GM12878 (cell line): ENCODE data around the gene HMGXB3. TPM values are rescaled to one million over a fixed set of nuclear protein-coding genes. Genes with fewer than 3 reads are reported as not detected.

ENCODE experiments used
- ATAC-seq: fragments of 200-7000 bp; cut with Tn5 transposase; 3 replicates; pipeline ENCODE4 v1.9.1; 2020; ENCODE audit warnings: mild to moderate bottlenecking, moderate library complexity
- BruUV-seq: library from RNA; stranded (reverse); fragments of 400-500 nt; replicated peaks from 2 replicates; lab custom pipeline; 2021; lab: Mats Ljungman, UMichigan
- CTCF ChIA-PET: fragments of 300-600 bp; sonication (Branson Sonifier 250); formaldehyde crosslinking; extraction: SDS; loops from one replicate; lab custom pipeline; 2021; ENCODE audit warnings: inconsistent platforms; lab: Yijun Ruan, JAX
- POLR2A ChIA-PET: fragments of 350-600 bp; formaldehyde crosslinking; extraction: SDS; loops from one replicate; lab custom pipeline; 2021; ENCODE audit warnings: inconsistent platforms; lab: Charles Lee
- RAD21 ChIA-PET: fragments of 300-600 bp; sonication (Branson Sonifier 250); formaldehyde crosslinking; loops from one replicate; lab custom pipeline; 2023; ENCODE audit warnings: antibody characterized with exemption; ENCODE audit not compliant: unreplicated experiment; lab: Charles Lee
- SMC1A ChIA-PET: fragments of 300-600 bp; sonication (Branson Sonifier 250); formaldehyde crosslinking; loops from one replicate; lab custom pipeline; 2023; ENCODE audit not compliant: unreplicated experiment, uncharacterized antibody; lab: Charles Lee
- DNase-seq: peaks from one replicate; pipeline ENCODE4 v3.0.0-alpha.2; 2011; ENCODE audit warnings: low read depth, low spot score
- FAIRE-seq: peaks from 3 replicates; lab custom pipeline; 2011; peaks lifted over from hg19 to GRCh38; lab: Jason Lieb, UNC
- H2AFZ ChIP-seq: 2 replicates; pipeline ENCODE4 v1.6.0; 2011; ENCODE audit warnings: low read depth, low read length, control low read depth; ENCODE audit not compliant: control insufficient read depth
- H3K27ac ChIP-seq: 2 replicates; pipeline ENCODE4 v1.5.1; 2011; ENCODE audit warnings: control low read depth; ENCODE audit not compliant: control insufficient read depth, insufficient read depth
- H3K27me3 ChIP-seq, 2 experiments: replicated peaks in 1 of 2; 2 replicates each; pipeline versions ENCODE4 v1.6.0 to v1.6.1; 2011; ENCODE audit warnings: low read length in 1 of 2; ENCODE audit not compliant: control insufficient read depth in 2 of 2, insufficient read depth in 2 of 2
- H3K36me3 ChIP-seq, 2 experiments: 2 replicates each; pipeline ENCODE4 v1.5.1; 2011; ENCODE audit warnings: low read length in 1 of 2; ENCODE audit not compliant: control insufficient read depth in 2 of 2, insufficient read depth in 2 of 2
- H3K4me1 ChIP-seq: 2 replicates; pipeline ENCODE4 v1.6.1; 2011; ENCODE audit warnings: mild to moderate bottlenecking, low read length, moderate library complexity, mixed read lengths; ENCODE audit not compliant: control insufficient read depth, insufficient read depth
- H3K4me2 ChIP-seq: 2 replicates; pipeline ENCODE4 v1.6.0; 2011; ENCODE audit warnings: control low read depth; ENCODE audit not compliant: control insufficient read depth, insufficient read depth
- H3K4me3 ChIP-seq: fragments of 200-600 bp; sonication (generic); 2 replicates; pipeline ENCODE4 v1.5.1; 2016
- H3K79me2 ChIP-seq: 2 replicates; pipeline ENCODE4 v1.6.0; 2011; ENCODE audit warnings: low read length; ENCODE audit not compliant: control insufficient read depth, insufficient read depth
- H3K9ac ChIP-seq: 2 replicates; pipeline ENCODE4 v1.8.0; 2011; ENCODE audit warnings: low read length, control low read depth, mixed read lengths; ENCODE audit not compliant: control insufficient read depth, insufficient read depth
- H3K9me3 ChIP-seq: replicated peaks from 3 replicates; pipeline ENCODE4 v1.5.1; 2011; ENCODE audit warnings: mild to moderate bottlenecking, low read length; ENCODE audit not compliant: control insufficient read depth, insufficient read depth
- H4K20me1 ChIP-seq: 2 replicates; pipeline ENCODE4 v1.6.0; 2011; ENCODE audit not compliant: control insufficient read depth, insufficient read depth
- HDGF ChIP-seq: fragments of 450-650 bp; IDR thresholded peaks from 2 replicates; pipeline ENCODE4 v1.6.1; 2016; ENCODE audit warnings: antibody characterized with exemption
- MTA2 ChIP-seq: fragments of 450-650 bp; IDR thresholded peaks from 2 replicates; pipeline ENCODE4 v1.6.1; 2016; ENCODE audit warnings: low read depth, mild to moderate bottlenecking, moderate library complexity
- MXI1 ChIP-seq: fragments of 150-350 bp; IDR thresholded peaks from 2 replicates; pipeline ENCODE4 v1.6.1; 2011; ENCODE audit warnings: low read depth, mild to moderate bottlenecking, inconsistent platforms, low read length, improper control_type of control experiment
- PRDM15 ChIP-seq: fragments of 450-650 bp; formaldehyde crosslinking; IDR thresholded peaks from 2 replicates; pipeline ENCODE4 v1.4.0; 2020; ENCODE audit warnings: mild to moderate bottlenecking, moderate library complexity
- SRF ChIP-seq, 2 experiments: IDR thresholded peaks; 2 replicates each; pipeline ENCODE4 v1.6.1; 2011; ENCODE audit warnings: low read depth in 2 of 2, low read length in 2 of 2, mild to moderate bottlenecking in 1 of 2, moderate library complexity in 1 of 2
- TARDBP ChIP-seq: IDR thresholded peaks from 2 replicates; pipeline ENCODE4 v1.6.1; 2016; ENCODE audit warnings: borderline replicate concordance
- ZSCAN29 ChIP-seq: fragments of 450-650 bp; IDR thresholded peaks from 2 replicates; pipeline ENCODE4 v1.6.1; 2017; ENCODE audit warnings: mild to moderate bottlenecking, moderate library complexity
- WGBS: methylation state at CpG from one replicate; pipeline ENCODE4 v1.1.6; 2016; ENCODE audit warnings: low lambda C conversion rate; ENCODE audit not compliant: insufficient replicate concordance, insufficient coverage; ENCODE audit errors: missing lambda C conversion rate; 5-methylcytosine and 5-hydroxymethylcytosine counted together
- in situ Hi-C: fragments of 300-500 bp; cut with MboI; formaldehyde crosslinking; loops from 9 replicates; pipeline ENCODE4 v1.14.3; 2018; ENCODE audit warnings: mixed read lengths
- intact Hi-C: fragments of 100-400 bp; cut with micrococcal nuclease; formaldehyde crosslinking; loops from one replicate; pipeline ENCODE4 v1.14.2; 2022; ENCODE audit not compliant: unreplicated experiment
- polyA plus RNA-seq, 11 experiments: library from polyadenylated mRNA; depleted of rRNA in 4 of 11; unstranded in 6 of 11; stranded (reverse) in 5 of 11; fragments of >200 nt; fragmentation: Nextera tagmentation in 4 of 11; fragmentation: Illumina TruSeq in 1 of 11; extraction: Ambion mirVana in 4 of 11; extraction: Trizol in 1 of 11; gene quantifications; 1 replicate in 1 of 11; 2 replicates in 10 of 11; pipeline versions ENCODE4 v1.2.1 to v1.2.3, GENCODE V29; 2011 to 2016; ENCODE audit warnings: inconsistent platforms in 2 of 11, missing spikeins in 2 of 11, low read depth in 1 of 11
- total RNA-seq, 4 experiments: library from RNA; depleted of rRNA in 3 of 4; stranded (reverse); fragments of >200 nt in 3 of 4; fragmentation: Illumina TruSeq in 1 of 4; extraction: Trizol in 1 of 4; gene quantifications; 2 replicates each; pipeline versions ENCODE4 v1.2.1 to v1.2.3, GENCODE V29; 2013 to 2021
- TF ChIP-seq, protein P1 (sequence below): fragments of 450-650 bp; IDR thresholded peaks from 2 replicates; pipeline ENCODE4 v1.6.1; 2017; ENCODE audit warnings: antibody characterized with exemption, mild to moderate bottlenecking, moderate library complexity

The HMGXB3 gene
- total and polyA plus RNA-seq, 10 of the 15 experiments (the other 5 are each of a cell fraction or from before 2014, with no cell fraction given): 1.00 to 42.2 (median 28.1) TPM

GRCh38 chr5:150065346-150065745 is 64.8 kb downstream of the HMGXB3 start:
- H2AFZ ChIP-seq: no peak overlapping the region
- no peaks in the 10 kb centered on the region; a peak in 1 of 4 replicates for H3K27me3 ChIP-seq
- H3K4me2 ChIP-seq: no peak overlapping the region
- no peak for FAIRE-seq
- H3K9ac ChIP-seq: no peak overlapping the region
- ChIA-PET SMC1A (interaction anchor here (1.1 to 1.6 kb wide), 2 partner anchors 15 to 30 kb away, joined by 3 to 4 read pairs; no protein-coding TSS in a partner anchor), RAD21 (interaction anchor here (0.9 kb wide), 1 partner anchor 10 kb away, joined by 3 read pairs; no protein-coding TSS in a partner anchor), POLR2A (no interaction called here), CTCF (interaction anchor here (1.1 to 3.0 kb wide), 2 partner anchors 10 to 57 kb away, joined by 3 to 12 read pairs; no protein-coding TSS in a partner anchor)
- no peaks in the 10 kb centered on the region for H3K4me1 ChIP-seq
- no peaks in the 10 kb centered on the region for H3K9me3 ChIP-seq
- H3K79me2 ChIP-seq: no peaks in the 10 kb centered on the region
- H3K36me3 ChIP-seq: no peaks in the 10 kb centered on the region
- H3K27ac ChIP-seq: no peak overlapping the region
- intact Hi-C loops (no loop called here), in situ Hi-C loops (no loop called here)
- WGBS: 45% methylated on average over 6 of the region's 6 CpGs
- H4K20me1 ChIP-seq: no peaks in the 10 kb centered on the region
- no peak for TF ChIP-seq TARDBP
- ATAC-seq: no peak
- no peak overlapping the region for H3K4me3 ChIP-seq
- DNase-seq: no peak
- BruUV-seq: no TSS peak

DNA sequence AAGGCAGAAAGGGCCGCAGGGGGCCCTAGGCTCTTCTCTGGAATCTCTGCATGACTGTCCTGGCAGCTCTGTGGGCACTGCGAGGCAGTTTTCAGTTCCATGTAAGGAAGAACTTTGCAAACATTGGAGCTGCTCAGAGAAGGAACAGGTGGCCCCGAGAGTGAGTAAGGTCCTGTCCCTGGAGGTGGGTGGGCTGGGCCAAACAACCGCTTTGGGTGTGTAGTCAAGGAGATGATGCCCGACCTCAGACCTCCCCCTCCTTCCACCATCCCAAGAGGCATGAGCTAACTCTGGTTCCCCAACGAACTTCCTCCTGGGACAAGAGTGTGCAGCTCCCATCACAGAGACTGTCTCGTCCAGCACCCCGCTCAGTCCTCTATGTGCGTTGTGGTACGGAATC is 65.3 kb downstream of the HMGXB3 start:
- Histone ChIP-seq H3K4me3 (no peak overlapping the region), H4K20me1 (no peaks in the 10 kb centered on the region)
- intact Hi-C loops: no loop called here
- DNase-seq: no peak
- TF ChIP-seq, protein P1, sequence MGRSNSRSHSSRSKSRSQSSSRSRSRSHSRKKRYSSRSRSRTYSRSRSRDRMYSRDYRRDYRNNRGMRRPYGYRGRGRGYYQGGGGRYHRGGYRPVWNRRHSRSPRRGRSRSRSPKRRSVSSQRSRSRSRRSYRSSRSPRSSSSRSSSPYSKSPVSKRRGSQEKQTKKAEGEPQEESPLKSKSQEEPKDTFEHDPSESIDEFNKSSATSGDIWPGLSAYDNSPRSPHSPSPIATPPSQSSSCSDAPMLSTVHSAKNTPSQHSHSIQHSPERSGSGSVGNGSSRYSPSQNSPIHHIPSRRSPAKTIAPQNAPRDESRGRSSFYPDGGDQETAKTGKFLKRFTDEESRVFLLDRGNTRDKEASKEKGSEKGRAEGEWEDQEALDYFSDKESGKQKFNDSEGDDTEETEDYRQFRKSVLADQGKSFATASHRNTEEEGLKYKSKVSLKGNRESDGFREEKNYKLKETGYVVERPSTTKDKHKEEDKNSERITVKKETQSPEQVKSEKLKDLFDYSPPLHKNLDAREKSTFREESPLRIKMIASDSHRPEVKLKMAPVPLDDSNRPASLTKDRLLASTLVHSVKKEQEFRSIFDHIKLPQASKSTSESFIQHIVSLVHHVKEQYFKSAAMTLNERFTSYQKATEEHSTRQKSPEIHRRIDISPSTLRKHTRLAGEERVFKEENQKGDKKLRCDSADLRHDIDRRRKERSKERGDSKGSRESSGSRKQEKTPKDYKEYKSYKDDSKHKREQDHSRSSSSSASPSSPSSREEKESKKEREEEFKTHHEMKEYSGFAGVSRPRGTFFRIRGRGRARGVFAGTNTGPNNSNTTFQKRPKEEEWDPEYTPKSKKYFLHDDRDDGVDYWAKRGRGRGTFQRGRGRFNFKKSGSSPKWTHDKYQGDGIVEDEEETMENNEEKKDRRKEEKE: no peak
- TF ChIP-seq SRF (IDR thresholded peaks at IDR 0.05; ENCODE audit: low read depth in 2 of 2, low read length in 2 of 2) (no peak), MTA2 (no peak), PRDM15 (CRISPR knock-in tag) (no peak), ZSCAN29 (no peak), MXI1 (no peak), HDGF (no peak)
- TF ChIP-seq, all 136 proteins: peak for 0
- ChIA-PET CTCF (interaction anchor here (0.6 to 3.0 kb wide), 5 partner anchors 9 to 214 kb away, joined by 3 to 12 read pairs (median 3); no protein-coding TSS in a partner anchor), RAD21 (interaction anchor here (0.9 to 1.2 kb wide), 2 partner anchors 9 to 12 kb away, joined by 3 read pairs; no protein-coding TSS in a partner anchor), SMC1A (interaction anchor here (1.1 kb wide), 1 partner anchor 15 kb away, joined by 4 read pairs; no protein-coding TSS in a partner anchor), POLR2A (no interaction called here)
- no peaks in the 10 kb centered on the region; a peak in 1 of 4 replicates for H3K27me3 ChIP-seq
- no peak overlapping the region for H3K27ac ChIP-seq
- BruUV-seq: no TSS peak
- no peak for FAIRE-seq
- in situ Hi-C loops: no loop called here
- no peak overlapping the region for H3K4me2 ChIP-seq
- no peaks in the 10 kb centered on the region for H3K79me2 ChIP-seq
- no peaks in the 10 kb centered on the region for H3K9me3 ChIP-seq
- H3K36me3 ChIP-seq: no peaks in the 10 kb centered on the region
- H3K4me1 ChIP-seq: no peaks in the 10 kb centered on the region
- WGBS: 20% methylated on average over 10 of the region's 10 CpGs
- ATAC-seq: no peak
- H2AFZ ChIP-seq: no peak overlapping the region
- no peak overlapping the region for H3K9ac ChIP-seq
